K562 (cell line): Measurements from ENCODE around the gene RALGPS1.

Experiments
- CREB1 ChIP-seq, 2 experiments: sonication (generic) in 1 of 2; formaldehyde crosslinking in 1 of 2; IDR thresholded peaks; 2 replicates each; pipeline versions ENCODE4 v1.6.1 to v1.8.0; 2012 to 2022; ENCODE audit warnings: inconsistent platforms in 1 of 2, mild to moderate bottlenecking in 1 of 2, missing genetic modification reagents in 1 of 2, moderate library complexity in 1 of 2
- CTBP1 ChIP-seq: fragments of 450-650 bp; IDR thresholded peaks from 2 replicates; pipeline ENCODE4 v1.6.1; 2016; ENCODE audit warnings: borderline replicate concordance
- ETS1 ChIP-seq: conservative IDR thresholded peaks from 2 replicates; pipeline ENCODE4 v1.6.1; 2011; ENCODE audit warnings: low read depth, mild to moderate bottlenecking, low read length; ENCODE audit not compliant: control insufficient read depth
- ETV6 ChIP-seq, 3 experiments: fragments of 150-350 bp in 1 of 3; sonication (generic) in 1 of 3; formaldehyde crosslinking in 1 of 3; IDR thresholded peaks; 2 replicates each; pipeline versions ENCODE4 v1.6.1 to v1.8.0; 2014 to 2022; ENCODE audit warnings: borderline replicate concordance in 2 of 3, low read depth in 2 of 3, antibody characterized with exemption in 1 of 3, low read length in 1 of 3, mild to moderate bottlenecking in 1 of 3, missing genetic modification reagents in 1 of 3
- GATA2 ChIP-seq: sonication (generic); formaldehyde crosslinking; IDR thresholded peaks from 2 replicates; pipeline ENCODE4 v1.4.0; 2020; ENCODE audit warnings: mild to moderate bottlenecking, missing genetic modification reagents
- JUND ChIP-seq, 2 experiments: IDR thresholded peaks; 2 replicates in 1 of 2; 3 replicates in 1 of 2; pipeline ENCODE4 v1.6.1; 2011; ENCODE audit warnings: borderline replicate concordance in 2 of 2, low read depth in 2 of 2, low read length in 2 of 2, improper control_type of control experiment in 1 of 2, missing biosample characterization in 1 of 2, missing genetic modification characterization in 1 of 2, missing genetic modification reagents in 1 of 2
- KDM4B ChIP-seq, 2 experiments: fragments of 450-650 bp in 1 of 2; sonication (generic) in 1 of 2; IDR thresholded peaks; 2 replicates each; pipeline ENCODE4 v1.6.1; 2016 to 2017; ENCODE audit warnings: borderline replicate concordance in 2 of 2, antibody characterized with exemption in 1 of 2, low read depth in 1 of 2, mild to moderate bottlenecking in 1 of 2
- PHB ChIP-seq: fragments of 250-450 bp; sonication (Bioruptor Pico); IDR thresholded peaks from 2 replicates; pipeline ENCODE4 v1.5.0; 2021
- POLR2B ChIP-seq: fragments of 450-650 bp; IDR thresholded peaks from 2 replicates; pipeline ENCODE4 v1.6.1; 2018; ENCODE audit warnings: low read depth; ENCODE audit not compliant: partially characterized antibody
- TAF15 ChIP-seq: fragments of 200-400 bp; formaldehyde crosslinking; IDR thresholded peaks from 2 replicates; pipeline ENCODE4 v1.6.1; 2017; ENCODE audit warnings: mild to moderate bottlenecking, low read depth, low read length, moderate library complexity
- TF ChIP-seq, protein P1 (sequence below): IDR thresholded peaks from 2 replicates; pipeline ENCODE4 v1.6.1; 2011; ENCODE audit warnings: borderline replicate concordance, low read depth, mild to moderate bottlenecking, moderate library complexity, low read length; ENCODE audit not compliant: insufficient read depth, poor library complexity, severe bottlenecking

DNA sequence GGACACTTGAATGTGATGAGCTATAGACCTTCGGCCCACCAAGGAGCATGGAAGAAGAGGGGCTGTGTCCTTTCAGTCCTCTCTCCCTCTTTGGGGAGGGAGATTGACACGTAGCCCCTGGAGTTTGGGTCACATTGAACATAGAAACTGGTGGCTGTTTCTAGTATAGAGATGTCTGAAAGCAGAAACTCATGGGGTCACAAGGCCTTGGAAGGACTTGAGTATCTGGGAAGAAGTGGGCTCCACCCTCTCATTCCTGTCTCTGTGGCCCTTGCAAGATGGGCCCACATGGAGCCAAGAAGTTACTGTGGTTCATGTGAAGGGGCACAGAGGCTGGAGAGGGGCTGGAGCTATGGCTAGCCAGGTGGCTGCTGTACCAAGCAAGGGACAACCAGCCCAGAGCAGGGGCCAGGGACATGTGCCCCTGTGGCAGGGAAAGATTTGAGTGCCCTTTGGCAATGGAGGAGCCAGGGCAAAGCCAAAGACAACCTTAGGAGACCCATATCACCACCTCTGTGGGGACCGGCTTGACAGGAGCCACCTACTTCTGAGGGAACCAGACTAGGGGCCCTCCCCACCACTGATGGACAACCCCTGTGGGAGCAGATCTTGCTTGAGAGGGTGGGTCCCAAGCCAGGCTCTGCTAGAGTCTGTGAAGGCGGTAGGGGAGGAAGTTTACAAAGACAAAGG is 220.6 kb downstream of the RALGPS1 start:
- TF ChIP-seq ETS1, result no peak
- no peak for TF ChIP-seq JUND (IDR thresholded peaks at IDR 0.05; ENCODE audit: borderline replicate concordance, low read depth, low read length)
- no peak for TF ChIP-seq JUND (tag; IDR thresholded peaks at IDR 0.05; ENCODE audit: borderline replicate concordance, low read depth, low read length)
- TF ChIP-seq CTBP1, result no peak
- TF ChIP-seq GATA2, result no peak
- TF ChIP-seq CREB1 (IDR thresholded peaks at IDR 0.05), result no peak
- TF ChIP-seq CREB1 (CRISPR knock-in tag; IDR thresholded peaks at IDR 0.05), result no peak
- no peak for TF ChIP-seq KDM4B (IDR thresholded peaks at IDR 0.05; ENCODE audit: borderline replicate concordance in 2 of 2, low read depth in 1 of 2)
- no peak for TF ChIP-seq PHB (CRISPR knock-in tag)
- TF ChIP-seq ETV6 (IDR thresholded peaks at IDR 0.05; ENCODE audit: borderline replicate concordance in 1 of 2, low read depth in 2 of 2, low read length in 1 of 2), result no peak
- no peak for TF ChIP-seq ETV6 (CRISPR knock-in tag; IDR thresholded peaks at IDR 0.05; ENCODE audit: borderline replicate concordance)
- TF ChIP-seq TAF15, result no peak
- no peak for TF ChIP-seq POLR2B
- TF ChIP-seq, protein P1, sequence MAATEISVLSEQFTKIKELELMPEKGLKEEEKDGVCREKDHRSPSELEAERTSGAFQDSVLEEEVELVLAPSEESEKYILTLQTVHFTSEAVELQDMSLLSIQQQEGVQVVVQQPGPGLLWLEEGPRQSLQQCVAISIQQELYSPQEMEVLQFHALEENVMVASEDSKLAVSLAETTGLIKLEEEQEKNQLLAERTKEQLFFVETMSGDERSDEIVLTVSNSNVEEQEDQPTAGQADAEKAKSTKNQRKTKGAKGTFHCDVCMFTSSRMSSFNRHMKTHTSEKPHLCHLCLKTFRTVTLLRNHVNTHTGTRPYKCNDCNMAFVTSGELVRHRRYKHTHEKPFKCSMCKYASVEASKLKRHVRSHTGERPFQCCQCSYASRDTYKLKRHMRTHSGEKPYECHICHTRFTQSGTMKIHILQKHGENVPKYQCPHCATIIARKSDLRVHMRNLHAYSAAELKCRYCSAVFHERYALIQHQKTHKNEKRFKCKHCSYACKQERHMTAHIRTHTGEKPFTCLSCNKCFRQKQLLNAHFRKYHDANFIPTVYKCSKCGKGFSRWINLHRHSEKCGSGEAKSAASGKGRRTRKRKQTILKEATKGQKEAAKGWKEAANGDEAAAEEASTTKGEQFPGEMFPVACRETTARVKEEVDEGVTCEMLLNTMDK, result no peak
